ENCODE measurements around the gene ARHGEF16.

The ARHGEF16 gene

DNA sequence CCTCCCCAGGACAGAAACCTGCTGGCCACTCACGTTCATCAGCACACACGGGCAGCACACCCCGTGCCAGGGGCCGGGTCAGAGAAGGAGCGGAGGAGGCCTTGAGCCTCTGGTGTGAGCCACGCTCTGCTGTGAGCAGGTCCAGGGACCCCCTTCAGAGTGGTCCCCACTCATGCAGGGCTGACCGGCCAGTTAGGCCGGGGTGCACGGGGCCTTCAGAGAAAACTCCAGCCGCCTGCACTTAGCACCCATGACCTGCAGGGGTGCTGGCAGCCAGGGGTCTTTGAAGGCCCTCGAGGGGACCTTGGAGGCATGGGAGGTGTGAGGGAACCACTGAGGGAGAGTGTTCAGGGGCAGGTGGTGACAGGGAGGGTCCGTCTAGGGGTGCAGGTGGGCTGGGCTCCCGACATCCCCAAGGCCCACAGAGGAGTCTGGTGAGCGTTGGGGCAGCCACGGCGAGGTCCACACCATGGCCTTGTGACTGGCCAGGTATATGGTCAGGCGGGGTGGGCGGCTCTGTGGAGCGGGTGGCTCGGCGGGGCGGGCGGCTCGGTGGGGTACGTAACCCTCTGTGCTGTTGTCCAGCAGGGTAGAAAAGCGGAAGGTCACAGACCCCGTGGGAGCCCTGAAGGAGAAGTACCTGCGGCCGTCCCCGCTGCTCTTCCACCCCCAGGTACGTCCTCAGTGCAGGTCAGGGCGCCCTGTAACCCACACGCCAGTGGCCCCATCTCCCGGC is 40.3 kb upstream of the ARHGEF16 start:
- Histone ChIP-seq H3K36me3 (ENCODE audit: control insufficient read depth, insufficient read depth, low read length) (no peaks in the 10 kb centered on the region), H3K4me3 (ENCODE audit: low read length) (no peak overlapping the region), H3K9me3 (ENCODE audit: control insufficient read depth, low read length) (peaks cover 7% of the 10 kb centered on the region), H3K27me3 (ENCODE audit: control insufficient read depth, insufficient read depth, low read length) (no peaks in the 10 kb centered on the region), H3K9ac (ENCODE audit: low read length) (no peak overlapping the region), H3K4me1 (ENCODE audit: control insufficient read depth, insufficient read depth, low read length) (peaks cover 67% of the 10 kb centered on the region)

DNA sequence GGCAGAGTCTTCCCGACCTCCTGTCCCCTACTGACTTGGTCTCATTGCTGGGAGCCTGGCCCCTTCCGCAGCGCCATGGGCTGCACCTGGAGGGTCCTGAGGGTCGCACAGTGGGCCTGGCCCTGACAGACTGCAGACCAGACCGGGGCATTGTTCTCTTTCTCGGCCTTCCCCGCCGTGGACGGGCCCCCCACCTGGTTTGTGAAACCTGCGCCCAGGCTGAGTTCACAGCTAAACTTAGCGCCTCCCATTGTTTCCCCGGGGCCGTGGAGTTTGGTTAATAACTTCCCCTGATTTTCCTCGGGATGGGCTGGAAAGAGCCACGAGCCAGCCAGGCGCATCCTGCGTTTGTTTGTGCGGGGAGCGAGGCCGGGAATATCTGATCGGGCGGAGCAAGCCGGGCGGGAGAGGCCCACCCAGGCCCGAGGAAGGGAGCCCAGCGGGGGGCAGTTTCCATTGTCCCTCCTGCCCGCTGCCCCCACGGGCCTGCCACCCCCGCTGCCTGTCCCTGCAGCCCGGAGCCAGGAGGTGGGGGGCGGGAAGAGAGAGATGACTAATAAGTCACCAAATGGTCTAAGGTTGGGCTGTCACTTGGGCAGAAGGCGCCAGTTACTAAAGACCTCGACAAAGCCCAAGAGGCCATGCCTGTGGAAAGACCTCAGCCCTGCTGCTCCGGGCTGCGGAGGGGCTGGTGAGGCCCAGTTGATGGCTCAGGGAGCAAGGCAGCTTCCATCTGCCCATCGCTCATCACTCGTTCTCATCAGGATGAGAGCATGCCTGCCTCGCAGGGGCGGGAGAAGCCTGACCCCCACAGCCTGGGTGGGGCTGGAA is 39.0 kb upstream of the ARHGEF16 start:
- Histone ChIP-seq H3K36me3 (ENCODE audit: control insufficient read depth, insufficient read depth, low read length) (no peaks in the 10 kb centered on the region), H3K4me3 (ENCODE audit: low read length) (no peak overlapping the region), H3K9ac (ENCODE audit: low read length) (no peak overlapping the region), H3K9me3 (ENCODE audit: control insufficient read depth, low read length) (peaks cover 7% of the 10 kb centered on the region), H3K4me1 (ENCODE audit: control insufficient read depth, insufficient read depth, low read length) (peaks cover 72% of the 10 kb centered on the region), H3K27me3 (ENCODE audit: control insufficient read depth, insufficient read depth, low read length) (no peaks in the 10 kb centered on the region)

DNA sequence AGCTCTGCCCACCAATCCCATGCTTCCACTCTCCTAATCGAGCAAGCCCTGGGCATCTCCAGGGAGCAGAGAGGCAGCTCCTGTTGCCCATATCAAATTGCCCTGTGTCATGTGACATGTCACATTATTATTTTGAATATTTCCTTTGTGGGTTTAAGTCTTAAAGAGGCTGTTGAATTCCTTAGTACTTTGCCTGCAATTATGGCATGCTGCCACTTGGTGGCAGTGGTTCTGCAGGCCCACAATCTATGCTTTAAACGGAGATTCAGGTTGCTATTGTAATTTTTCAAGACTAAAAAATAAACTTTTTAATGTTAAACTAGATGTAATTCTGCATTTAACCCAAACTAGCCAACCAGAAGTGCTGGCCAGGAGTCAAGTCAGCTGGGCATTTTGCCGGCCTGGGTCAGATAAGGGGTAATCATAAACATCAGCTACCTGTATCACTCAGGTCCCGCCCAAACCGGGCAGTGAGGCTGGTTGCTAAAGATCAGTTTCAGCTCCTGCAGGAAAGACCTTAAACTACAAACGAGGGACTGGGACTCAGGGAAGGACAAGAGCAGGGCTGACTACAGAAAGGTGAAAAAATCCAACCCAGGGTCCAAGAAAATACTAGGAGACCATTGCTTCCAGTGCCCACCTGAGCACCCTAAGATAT is 37.3 kb upstream of the ARHGEF16 start:
- Histone ChIP-seq H3K36me3 (ENCODE audit: control insufficient read depth, insufficient read depth, low read length) (no peaks in the 10 kb centered on the region), H3K4me3 (ENCODE audit: low read length) (peak overlapping the region; percentile 3), H3K9ac (ENCODE audit: low read length) (no peak overlapping the region), H3K9me3 (ENCODE audit: control insufficient read depth, low read length) (peaks cover 7% of the 10 kb centered on the region), H3K4me1 (ENCODE audit: control insufficient read depth, insufficient read depth, low read length) (peaks cover 89% of the 10 kb centered on the region), H3K27me3 (ENCODE audit: control insufficient read depth, insufficient read depth, low read length) (no peaks in the 10 kb centered on the region)

DNA sequence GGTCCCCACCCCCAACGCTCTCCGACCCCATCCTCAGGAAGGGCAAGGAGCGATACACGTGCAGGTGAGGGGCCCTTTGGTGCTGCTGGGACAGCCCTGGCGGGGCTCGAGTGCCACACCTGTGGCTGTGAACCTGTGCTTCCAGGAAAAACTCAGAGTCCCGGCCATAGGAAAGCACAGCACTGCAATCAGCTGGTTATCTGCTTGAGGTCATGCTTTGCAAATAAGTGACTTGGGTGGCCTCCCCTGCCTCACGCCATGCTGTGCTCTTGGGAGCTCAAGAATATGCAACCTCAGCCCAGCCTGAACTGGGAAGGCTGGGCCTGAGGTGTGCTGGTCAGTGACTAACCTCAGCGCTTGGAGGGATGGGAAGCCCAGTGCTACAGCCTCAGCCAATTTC is 36.5 kb upstream of the ARHGEF16 start:
- Histone ChIP-seq H3K4me3 (ENCODE audit: low read length) (no peak overlapping the region), H3K9me3 (ENCODE audit: control insufficient read depth, low read length) (peaks cover 7% of the 10 kb centered on the region)

DNA sequence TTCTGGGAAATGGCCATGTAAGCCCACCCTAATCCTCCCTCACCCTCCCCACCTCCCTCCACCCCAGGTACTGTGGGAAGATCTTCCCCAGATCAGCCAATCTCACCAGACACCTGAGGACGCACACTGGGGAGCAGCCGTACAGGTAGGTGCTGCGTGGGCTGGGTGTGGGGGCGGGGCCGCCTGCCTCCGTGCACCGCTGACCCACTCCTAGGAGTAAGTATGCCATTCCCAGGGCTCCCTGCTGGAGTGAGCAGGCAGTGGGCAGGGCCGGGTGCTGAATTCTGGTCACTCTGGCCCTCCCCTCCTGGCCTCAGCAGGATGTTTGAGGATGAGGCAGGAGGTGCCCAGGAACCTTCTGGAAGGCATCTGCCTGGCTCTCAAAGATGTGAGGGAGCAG is 35.9 kb upstream of the ARHGEF16 start:
- no peak overlapping the region for H3K9ac ChIP-seq (ENCODE audit: low read length)
- peak overlapping the region; percentile 14 for H3K4me3 ChIP-seq (ENCODE audit: low read length)
- no peaks in the 10 kb centered on the region for H3K27me3 ChIP-seq (ENCODE audit: control insufficient read depth, insufficient read depth, low read length)
- H3K36me3 ChIP-seq (ENCODE audit: control insufficient read depth, insufficient read depth, low read length): no peaks in the 10 kb centered on the region
- peaks cover 7% of the 10 kb centered on the region for H3K9me3 ChIP-seq (ENCODE audit: control insufficient read depth, low read length)
- peaks cover 97% of the 10 kb centered on the region for H3K4me1 ChIP-seq (ENCODE audit: control insufficient read depth, insufficient read depth, low read length)

More for the DNA sequence above, 36.5 kb upstream of the ARHGEF16 start:
- H3K4me1 ChIP-seq (ENCODE audit: control insufficient read depth, insufficient read depth, low read length): peaks cover 96% of the 10 kb centered on the region
- H3K36me3 ChIP-seq (ENCODE audit: control insufficient read depth, insufficient read depth, low read length): no peaks in the 10 kb centered on the region
- no peaks in the 10 kb centered on the region for H3K27me3 ChIP-seq (ENCODE audit: control insufficient read depth, insufficient read depth, low read length)
- H3K9ac ChIP-seq (ENCODE audit: low read length): no peak overlapping the region

DNA sequence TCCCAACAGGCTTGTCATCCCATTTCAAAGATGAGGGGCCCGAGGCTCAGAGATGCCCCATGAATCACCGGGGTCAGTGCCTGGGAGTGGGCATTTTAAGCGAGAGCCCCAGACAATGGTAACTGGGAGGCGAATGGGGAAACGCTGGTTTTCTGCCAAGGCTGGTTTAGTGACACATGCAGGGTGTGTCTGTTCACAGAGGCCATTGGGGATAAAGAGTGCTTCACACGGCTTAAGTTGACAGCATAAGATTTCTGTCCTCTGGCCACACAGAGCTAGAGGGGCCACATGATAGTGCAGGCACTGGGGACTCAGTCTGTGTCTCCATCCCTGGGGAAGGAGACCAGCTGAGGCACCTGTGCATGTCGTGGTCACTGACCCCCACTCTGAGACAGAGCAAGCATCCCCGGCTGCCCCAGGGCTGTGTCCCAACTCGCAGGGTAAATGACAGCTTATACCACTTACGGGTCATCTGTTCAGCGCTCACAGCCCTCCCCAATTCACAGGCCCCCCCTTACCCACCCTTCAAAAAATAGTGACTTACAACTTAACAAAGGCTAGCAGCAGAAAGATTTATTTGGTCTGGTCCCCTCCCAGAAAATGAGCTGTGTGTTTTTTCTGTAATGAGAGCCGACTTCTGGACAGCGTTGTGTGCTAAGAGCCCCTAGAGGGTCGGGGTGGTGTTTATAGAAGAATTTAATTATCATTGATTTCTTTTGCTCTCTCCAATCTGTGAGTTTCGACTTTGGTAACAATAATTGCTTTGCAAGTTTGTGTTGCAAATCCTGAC is 34.9 kb upstream of the ARHGEF16 start:
- Histone ChIP-seq H3K4me1 (ENCODE audit: control insufficient read depth, insufficient read depth, low read length) (peaks cover 98% of the 10 kb centered on the region), H3K27me3 (ENCODE audit: control insufficient read depth, insufficient read depth, low read length) (no peaks in the 10 kb centered on the region), H3K9ac (ENCODE audit: low read length) (peak overlapping the region; percentile 5), H3K9me3 (ENCODE audit: control insufficient read depth, low read length) (peaks cover 7% of the 10 kb centered on the region), H3K4me3 (ENCODE audit: low read length) (no peak overlapping the region), H3K36me3 (ENCODE audit: control insufficient read depth, insufficient read depth, low read length) (no peaks in the 10 kb centered on the region)

DNA sequence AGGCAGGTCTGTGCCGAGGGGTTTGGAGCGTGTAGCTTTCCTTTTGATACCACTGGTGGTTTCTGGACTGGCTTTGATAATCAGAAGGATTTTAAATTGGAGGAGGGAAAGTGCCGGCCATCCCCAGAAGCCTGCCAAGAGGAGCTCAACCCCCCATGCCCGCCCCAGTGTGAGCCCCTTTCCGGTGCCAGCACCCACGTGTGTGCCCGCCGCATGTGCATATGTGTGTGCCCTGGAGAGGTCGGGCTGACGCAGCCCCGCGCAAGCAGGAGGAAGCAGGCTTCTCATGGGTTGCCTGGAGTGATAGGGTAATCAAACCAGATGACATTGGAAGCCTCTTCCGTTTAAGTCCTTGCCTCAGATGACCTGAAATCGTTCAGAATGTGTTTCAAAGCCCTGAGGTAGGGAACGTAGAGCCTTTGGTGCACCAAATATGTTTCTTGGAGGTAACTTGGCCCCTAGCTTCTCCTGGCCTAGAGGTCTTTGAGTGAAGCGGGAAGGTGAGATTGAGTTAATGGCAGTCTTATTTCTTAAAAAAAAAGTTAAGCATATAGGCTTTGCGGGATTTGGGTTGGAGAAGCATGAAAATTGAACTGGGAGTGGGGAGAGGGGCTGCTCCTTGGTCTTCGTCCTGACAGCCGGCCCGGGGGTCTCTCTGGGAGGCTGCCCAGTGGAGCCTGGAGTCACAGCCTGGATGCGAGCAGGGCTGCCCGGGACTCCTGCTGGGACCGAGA is 34.1 kb upstream of the ARHGEF16 start:
- H3K27me3 ChIP-seq (ENCODE audit: control insufficient read depth, insufficient read depth, low read length): no peaks in the 10 kb centered on the region
- H3K4me1 ChIP-seq (ENCODE audit: control insufficient read depth, insufficient read depth, low read length): peaks cover 94% of the 10 kb centered on the region
- H3K36me3 ChIP-seq (ENCODE audit: control insufficient read depth, insufficient read depth, low read length): no peaks in the 10 kb centered on the region
- no peak overlapping the region for H3K4me3 ChIP-seq (ENCODE audit: low read length)
- peaks cover 7% of the 10 kb centered on the region for H3K9me3 ChIP-seq (ENCODE audit: control insufficient read depth, low read length)
- H3K9ac ChIP-seq (ENCODE audit: low read length): peak overlapping the region; percentile 5

DNA sequence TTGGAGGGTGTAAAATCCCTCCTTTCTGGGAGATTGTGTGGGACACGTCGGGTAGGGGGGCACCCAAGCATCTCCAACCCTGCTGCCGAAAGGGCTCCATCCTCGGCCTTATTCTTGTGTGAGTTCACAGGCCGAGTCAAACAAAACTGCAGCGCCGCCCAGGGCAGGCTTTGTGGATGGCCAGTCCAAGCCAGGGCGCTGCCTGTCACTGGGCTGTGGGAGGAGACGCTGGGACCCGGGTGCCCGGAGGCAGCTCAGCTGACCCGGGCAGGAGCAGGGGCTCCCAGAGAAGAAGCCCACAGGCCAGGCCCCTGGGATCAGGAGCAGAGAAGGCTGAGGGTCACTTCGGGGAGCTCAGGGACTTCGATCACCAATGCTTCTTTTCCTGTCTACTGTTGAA is 31.8 kb upstream of the ARHGEF16 start:
- Histone ChIP-seq H3K36me3 (ENCODE audit: control insufficient read depth, insufficient read depth, low read length) (peaks cover 12% of the 10 kb centered on the region), H3K9me3 (ENCODE audit: control insufficient read depth, low read length) (no peaks in the 10 kb centered on the region), H3K4me1 (ENCODE audit: control insufficient read depth, insufficient read depth, low read length) (peaks cover 72% of the 10 kb centered on the region), H3K9ac (ENCODE audit: low read length) (peak overlapping the region; percentile 66), H3K4me3 (ENCODE audit: low read length) (no peak overlapping the region), H3K27me3 (ENCODE audit: control insufficient read depth, insufficient read depth, low read length) (no peaks in the 10 kb centered on the region)

DNA sequence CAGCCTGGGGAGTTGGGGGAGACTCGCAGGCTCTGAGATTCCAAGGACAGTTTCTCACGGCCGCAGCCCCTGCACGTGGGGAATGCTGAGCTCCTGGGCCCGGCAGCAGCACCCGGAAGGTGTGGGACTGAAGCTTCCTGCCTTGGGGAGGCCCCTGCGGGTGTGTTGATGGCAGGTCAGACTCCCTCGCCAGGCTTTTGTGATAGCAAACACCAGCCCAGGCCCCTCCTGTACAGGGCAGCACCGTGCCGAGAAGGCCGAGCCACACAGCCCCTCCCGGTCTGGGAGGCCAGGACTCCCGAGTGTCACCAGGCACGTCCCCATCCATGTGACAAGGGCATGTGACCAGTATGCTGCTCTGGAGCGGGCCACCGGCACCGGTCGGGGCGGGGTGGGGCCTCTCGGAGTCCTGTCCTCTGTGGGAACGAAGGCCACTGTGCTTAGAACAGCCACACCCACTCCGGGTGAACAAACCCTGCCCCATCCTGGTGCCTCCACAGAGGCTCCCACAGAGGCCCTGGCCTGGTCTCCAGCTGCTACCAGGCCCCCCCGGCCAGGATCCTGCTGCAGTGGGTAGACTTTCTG is 31.1 kb upstream of the ARHGEF16 start:
- Histone ChIP-seq H3K4me3 (ENCODE audit: low read length) (no peak overlapping the region), H3K9me3 (ENCODE audit: control insufficient read depth, low read length) (no peaks in the 10 kb centered on the region), H3K27me3 (ENCODE audit: control insufficient read depth, insufficient read depth, low read length) (no peaks in the 10 kb centered on the region), H3K4me1 (ENCODE audit: control insufficient read depth, insufficient read depth, low read length) (peaks cover 65% of the 10 kb centered on the region), H3K36me3 (ENCODE audit: control insufficient read depth, insufficient read depth, low read length) (peaks cover 12% of the 10 kb centered on the region), H3K9ac (ENCODE audit: low read length) (peak overlapping the region; percentile 66)

DNA sequence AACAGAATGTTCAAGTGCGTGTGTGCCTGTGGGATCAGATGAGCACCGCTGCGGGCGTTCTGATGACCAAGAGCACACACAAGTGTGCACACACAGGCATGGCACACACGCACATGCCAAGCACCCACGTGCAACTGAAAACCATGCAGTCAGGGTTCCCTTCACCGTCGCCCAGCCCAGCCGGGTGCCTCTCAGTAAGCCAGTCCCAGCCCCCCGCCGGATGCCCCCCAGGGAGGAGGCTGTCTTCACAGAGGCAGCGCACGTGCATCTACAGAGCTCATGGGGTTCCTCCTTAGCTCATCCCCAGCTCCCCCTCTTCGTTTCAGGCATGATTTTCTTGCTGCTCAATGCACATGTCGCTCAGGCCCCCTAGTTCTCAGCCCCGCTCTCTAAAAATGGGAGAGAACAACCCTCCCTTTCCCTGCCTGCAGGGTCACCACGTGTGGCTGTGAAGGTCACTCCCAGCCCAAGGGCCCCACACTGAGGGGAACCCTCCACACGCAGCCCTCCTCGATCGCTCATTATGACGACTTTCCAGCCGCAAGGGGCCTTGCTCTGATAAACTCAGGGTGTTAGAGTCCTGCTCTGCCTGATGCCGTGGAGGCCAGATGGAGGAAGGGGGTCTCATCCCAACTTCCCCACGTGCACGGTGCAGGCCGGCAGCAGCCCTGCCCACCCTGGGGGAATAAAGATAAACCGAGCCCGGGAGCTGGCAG is 30.4 kb upstream of the ARHGEF16 start:
- H3K27me3 ChIP-seq (ENCODE audit: control insufficient read depth, insufficient read depth, low read length): no peaks in the 10 kb centered on the region
- H3K36me3 ChIP-seq (ENCODE audit: control insufficient read depth, insufficient read depth, low read length): peaks cover 12% of the 10 kb centered on the region
- H3K9ac ChIP-seq (ENCODE audit: low read length): no peak overlapping the region

More for the DNA sequence above, 30.4 kb upstream of the ARHGEF16 start:
- Histone ChIP-seq H3K4me3 (ENCODE audit: low read length) (no peak overlapping the region), H3K4me1 (ENCODE audit: control insufficient read depth, insufficient read depth, low read length) (peaks cover 58% of the 10 kb centered on the region), H3K9me3 (ENCODE audit: control insufficient read depth, low read length) (no peaks in the 10 kb centered on the region)

All from mucosa of stomach (tissue), 1 donor.